B cell (primary cell): Measurements from ENCODE around the gene CCDC57. TPM values are rescaled to one million over a fixed set of nuclear protein-coding genes. Genes with fewer than 3 reads are reported as not detected.
A peak's percentile ranks its signal among the peaks of the same experiment; 100 is the strongest.

Source experiments
- ATAC-seq: fragments of 200-7000 bp; cut with Tn5 transposase; one replicate; pipeline ENCODE4 v1.10.0; 2021; ENCODE audit warnings: low read depth, mild to moderate bottlenecking, moderate number of reproducible peaks, moderate library complexity
- CTCF ChIA-PET: fragments of 350-600 bp; sonication (Branson Sonifier 250); formaldehyde crosslinking; loops from one replicate; lab custom pipeline; 2021; ENCODE audit warnings: antibody characterized with exemption, inconsistent platforms; lab: Charles Lee
- POLR2A ChIA-PET: fragments of 350-600 bp; sonication (Branson Sonifier 250); formaldehyde crosslinking; loops from one replicate; lab custom pipeline; 2021; ENCODE audit warnings: antibody characterized with exemption; lab: Charles Lee
- DNase-seq: peaks from one replicate; pipeline ENCODE4 v3.0.0; 2013
- H2AFZ ChIP-seq: 2 replicates; pipeline ENCODE4 v1.6.1; 2012; ENCODE audit warnings: mild to moderate bottlenecking, low read depth, low read length; ENCODE audit not compliant: insufficient read depth, poor library complexity, severe bottlenecking
- H3K27ac ChIP-seq, 2 donors: 1 replicate in 1 of 2; 2 replicates in 1 of 2; pipeline ENCODE4 v1.5.1; 2012 to 2013; ENCODE audit warnings: low read length in 2 of 2, mild to moderate bottlenecking in 2 of 2, moderate library complexity in 1 of 2
- H3K27me3 ChIP-seq, 4 experiments: fragments of 200-600 bp in 1 of 4; sonication (generic) in 1 of 4; replicated peaks in 1 of 4; 1 replicate in 2 of 4; 2 replicates in 2 of 4; pipeline versions ENCODE4 v1.6.1 to v1.7.0; 2013 to 2016; ENCODE audit warnings: low read length in 3 of 4, mild to moderate bottlenecking in 2 of 4, mixed read lengths in 1 of 4, moderate library complexity in 1 of 4; ENCODE audit not compliant: insufficient read depth in 4 of 4, control insufficient read depth in 3 of 4; ENCODE audit errors: control extremely low read depth in 1 of 4
- H3K36me3 ChIP-seq, 2 experiments: replicated peaks in 1 of 2; 1 replicate in 1 of 2; 2 replicates in 1 of 2; pipeline versions ENCODE4 v1.6.1 to v1.7.1; 2013; ENCODE audit warnings: low read length in 1 of 2; ENCODE audit not compliant: insufficient read depth in 2 of 2, control insufficient read depth in 1 of 2; ENCODE audit errors: control extremely low read depth in 1 of 2, extremely low read depth in 1 of 2
- H3K4me1 ChIP-seq, 2 donors: fragments of 200-600 bp in 1 of 2; sonication (generic) in 1 of 2; 1 replicate in 1 of 2; 2 replicates in 1 of 2; pipeline versions ENCODE4 v1.5.1 to v1.6.1; 2013 to 2017; ENCODE audit warnings: low read length in 2 of 2; ENCODE audit not compliant: control insufficient read depth in 2 of 2, insufficient read depth in 2 of 2
- H3K4me2 ChIP-seq: replicated peaks from 2 replicates; pipeline ENCODE3; 2012; ENCODE audit warnings: mild to moderate bottlenecking, low read depth, low read length; ENCODE audit not compliant: poor library complexity, severe bottlenecking
- H3K4me3 ChIP-seq, 5 experiments: fragments of 200-600 bp in 1 of 5; sonication (generic) in 1 of 5; 1 replicate in 3 of 5; 2 replicates in 2 of 5; pipeline versions ENCODE4 v1.5.1 to v1.7.0; 2011 to 2016; ENCODE audit warnings: low read length in 4 of 5, mild to moderate bottlenecking in 4 of 5, low read depth in 2 of 5, control low read depth in 1 of 5, moderate library complexity in 1 of 5; ENCODE audit not compliant: insufficient read depth in 1 of 5; ENCODE audit errors: control extremely low read depth in 1 of 5, extremely low read depth in 1 of 5
- H3K79me2 ChIP-seq: fragments of 200-600 bp; sonication (generic); one replicate; pipeline ENCODE4 v1.6.0; 2016; ENCODE audit warnings: low read length; ENCODE audit not compliant: control insufficient read depth, insufficient read depth
- H3K9ac ChIP-seq: fragments of 200-600 bp; sonication (generic); 2 replicates; pipeline ENCODE4 v1.6.1; 2017; ENCODE audit warnings: mild to moderate bottlenecking, low read length, moderate library complexity
- H3K9me3 ChIP-seq, 3 donors: one replicate each; pipeline versions ENCODE4 v1.6.1 to v1.7.1; 2013; ENCODE audit warnings: low read length in 2 of 3; ENCODE audit not compliant: control insufficient read depth in 2 of 3, insufficient read depth in 1 of 3; ENCODE audit errors: control extremely low read depth in 1 of 3
- H4K20me1 ChIP-seq: 2 replicates; pipeline ENCODE4 v1.6.0; 2012; ENCODE audit warnings: mild to moderate bottlenecking, low read length; ENCODE audit not compliant: insufficient read depth, control insufficient read depth, poor library complexity, severe bottlenecking
- H3K27ac Mint-ChIP-seq: one replicate; pipeline ENCODE4 v1.8.0; 2021; ENCODE audit warnings: mixed read lengths
- H3K27me3 Mint-ChIP-seq: one replicate; pipeline ENCODE4 v1.8.0; 2021; ENCODE audit warnings: mixed read lengths
- H3K4me1 Mint-ChIP-seq: one replicate; pipeline ENCODE4 v1.8.0; 2021; ENCODE audit warnings: mixed read lengths
- H3K4me3 Mint-ChIP-seq: one replicate; pipeline ENCODE4 v1.8.0; 2021; ENCODE audit warnings: mixed read lengths
- H3K9me3 Mint-ChIP-seq: one replicate; pipeline ENCODE4 v1.8.0; 2022; ENCODE audit warnings: mixed read lengths; ENCODE audit not compliant: insufficient read depth
- CTCF ChIP-seq: fragments of 200-600 bp; IDR thresholded peaks from one replicate; pipeline ENCODE4 v1.8.0; 2022; ENCODE audit warnings: antibody characterized with exemption, mild to moderate bottlenecking
- EZH2 ChIP-seq: IDR thresholded peaks from 2 replicates; pipeline ENCODE4 v1.6.1; 2012; ENCODE audit warnings: borderline replicate concordance, low read depth, mild to moderate bottlenecking, moderate library complexity, low read length; ENCODE audit not compliant: insufficient read depth, poor library complexity, severe bottlenecking
- WGBS: methylation state at CpG from one replicate; pipeline ENCODE4 v1.1.5; 2013; ENCODE audit warnings: missing lambda C conversion rate; ENCODE audit not compliant: insufficient coverage; 5-methylcytosine and 5-hydroxymethylcytosine counted together
- intact Hi-C: fragments of 100-400 bp; cut with micrococcal nuclease; formaldehyde crosslinking; loops from one replicate; pipeline ENCODE4 v1.10.0; 2022
- polyA plus RNA-seq: library from polyadenylated mRNA; depleted of rRNA; stranded (reverse); fragments of >200 nt; gene quantifications from 2 replicates; pipeline ENCODE4 v1.2.3, GENCODE V29; 2012
- total RNA-seq, 2 donors: library from RNA; stranded (reverse); fragments of 120-200 nt in 1 of 2; gene quantifications; 1 replicate in 1 of 2; 2 replicates in 1 of 2; pipeline versions ENCODE4 v1.2.3 to v1.2.4, GENCODE V29; 2013 to 2022

CCDC57 gene
- total and polyA plus RNA-seq, 2 donors (not counting 1 experiment from before 2014, with no cell fraction given): 49.7 to 67.2 TPM

GRCh38 chr17:82215095-82215971 lies 2.7 kb upstream of the CCDC57 start:
- H3K27ac Mint-ChIP-seq: peak overlapping the region; percentile 95
- TF ChIP-seq CTCF: no peak
- TF ChIP-seq EZH2: no peak
- Histone ChIP-seq H3K79me2 (peaks cover 3% of the 10 kb centered on the region), H3K4me3 (no peak overlapping the region), H3K27me3 (no peaks in the 10 kb centered on the region), H3K4me1 (peaks cover 31 to 39% of the 10 kb centered on the region in 2 donors), H3K9ac (no peak overlapping the region), H3K36me3 (no peaks in the 10 kb centered on the region), H4K20me1 (no peaks in the 10 kb centered on the region), H3K27ac (peak overlapping the region in 1 of 2 donors; percentile 81), H3K4me2 (peak overlapping the region; percentile 77), H2AFZ (no peak overlapping the region), H3K9me3 (no peaks in the 10 kb centered on the region)
- peak overlapping the region; percentile 72 for H3K4me3 Mint-ChIP-seq
- H3K27me3 Mint-ChIP-seq: no peaks in the 10 kb centered on the region
- DNase-seq (peak; percentile 46), ATAC-seq (no peak)
- intact Hi-C loops: loop anchor here (10.0 kb wide), 1 partner anchor 121 kb away; the partner anchor contains the start of gene FASN
- POLR2A ChIA-PET: interaction anchor here (0.6 to 6.3 kb wide), 7 partner anchors 8 to 87 kb away, joined by 3 to 46 read pairs (median 3); partner anchors contain the start of gene SLC16A3
- CTCF ChIA-PET: interaction anchor here (0.7 to 3.4 kb wide), 4 partner anchors 9 to 86 kb away, joined by 3 to 16 read pairs (median 7); partner anchors contain the start of gene SLC16A3
- WGBS: 83% methylated on average over 14 of the region's 25 CpGs
- H3K4me1 Mint-ChIP-seq: peaks cover 29% of the 10 kb centered on the region
- no peaks in the 10 kb centered on the region for H3K9me3 Mint-ChIP-seq
